Kidney (tissue), 14 donors: ENCODE data around the gene GVQW3. TPM values are rescaled to one million over a fixed set of nuclear protein-coding genes. Genes with fewer than 3 reads are reported as not detected.

Experiments used
- DNase-seq, 5 donors: peaks; one replicate each; pipeline ENCODE4 v3.0.0-alpha.2; 2013 to 2020
- FAIRE-seq: peaks from 2 replicates; lab custom pipeline; 2012; peaks lifted over from hg19 to GRCh38; lab: Jason Lieb, UNC
- H3K27ac ChIP-seq, 2 donors: one replicate each; pipeline ENCODE4 v1.7.0; 2013; ENCODE audit warnings: low read depth in 2 of 2, low read length in 2 of 2, inconsistent platforms in 1 of 2
- H3K27me3 ChIP-seq: one replicate; pipeline ENCODE4 v1.7.1; 2013; ENCODE audit warnings: low read length, inconsistent platforms; ENCODE audit not compliant: control insufficient read depth, insufficient read depth
- H3K36me3 ChIP-seq, 3 donors: one replicate each; pipeline versions ENCODE4 v1.7.0 to v1.7.1; 2013; ENCODE audit warnings: low read length in 3 of 3, control low read depth in 1 of 3, inconsistent platforms in 1 of 3; ENCODE audit not compliant: insufficient read depth in 3 of 3, control insufficient read depth in 2 of 3
- H3K4me1 ChIP-seq, 3 donors: one replicate each; pipeline versions ENCODE4 v1.7.0 to v1.7.1; 2013; ENCODE audit warnings: low read length in 3 of 3, inconsistent platforms in 1 of 3, low read depth in 1 of 3; ENCODE audit not compliant: control insufficient read depth in 2 of 3, insufficient read depth in 2 of 3
- H3K4me3 ChIP-seq, 3 donors: one replicate each; pipeline versions ENCODE4 v1.7.0 to v1.8.1; 2013; ENCODE audit warnings: low read length in 3 of 3, control low read depth in 1 of 3, inconsistent platforms in 1 of 3
- H3K9ac ChIP-seq, 3 donors: one replicate each; pipeline versions ENCODE4 v1.7.0 to v1.7.1; 2013; ENCODE audit warnings: low read length in 3 of 3, control low read depth in 1 of 3, inconsistent platforms in 1 of 3
- H3K9me3 ChIP-seq, 3 donors: one replicate each; pipeline versions ENCODE4 v1.7.0 to v1.7.1; 2013; ENCODE audit warnings: low read length in 3 of 3, control low read depth in 1 of 3, inconsistent platforms in 1 of 3; ENCODE audit not compliant: control insufficient read depth in 2 of 3, insufficient read depth in 1 of 3
- intact Hi-C: fragments of 100-400 bp; cut with DNase I; formaldehyde crosslinking; loops from one replicate; pipeline ENCODE4 v1.11.1; 2022
- polyA plus RNA-seq: library from polyadenylated mRNA; stranded (reverse); fragments of 350-450 nt; fragmentation: Illumina TruSeq; extraction: RNeasy Lipid Tissue Mini Kit (QIAGEN cat#74804); gene quantifications from one replicate; pipeline ENCODE4 v1.2.3, GENCODE V29; 2014; ENCODE audit warnings: low read depth, low replicate concordance; ENCODE audit not compliant: insufficient read depth
- total RNA-seq: library from RNA; stranded (reverse); fragmentation: NEBNext Ultra II Directional; extraction: Animal tissue kit (Norgen Biotek cat#: 25700); gene quantifications from one replicate; pipeline ENCODE4 v1.2.1, GENCODE V29; 2021
- TF ChIP-seq, protein P1 (sequence below): IDR thresholded peaks from 3 replicates; pipeline ENCODE4 v1.5.1; 2012; ENCODE audit warnings: mild to moderate bottlenecking, moderate library complexity, borderline replicate concordance; ENCODE audit not compliant: insufficient read depth; ENCODE audit errors: extremely low read depth
- donor health status: control.
- donor health status: control.
- donor health status: control.
- donor health status: control.
- donor health status: control.
- donor health status: DM: yes; HTN: yes; CAD: no.
- donor health status: Normal renal cell carcinoma (clear cell type).

The GVQW3 gene
- total and polyA plus RNA-seq, 2 donors from 2014 or later: 1.4 to 3.4 TPM

DNA sequence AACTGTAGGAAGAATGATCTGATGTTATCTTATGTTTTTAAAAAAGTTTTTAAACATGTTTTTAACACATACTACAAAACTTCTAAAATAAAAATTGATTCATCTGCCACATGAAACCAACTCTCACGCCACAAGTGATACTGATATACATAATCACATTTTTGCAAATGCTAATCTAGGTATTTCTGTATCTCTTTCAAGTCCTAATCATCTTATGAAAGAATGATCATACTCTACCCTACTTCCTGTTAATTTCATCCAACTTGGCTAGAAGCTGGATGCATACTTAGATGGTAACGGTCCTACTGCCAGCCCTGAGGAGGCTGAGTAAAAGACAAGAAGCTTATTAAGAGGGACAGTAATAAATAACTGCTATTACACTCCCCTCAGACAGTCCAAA lies 19.3 kb upstream of the GVQW3 start:
- Histone ChIP-seq H3K9me3 (no peaks in the 10 kb centered on the region), H3K4me1 (no peaks in the 10 kb centered on the region), H3K4me3 (no peak overlapping the region), H3K27ac (no peak overlapping the region), H3K9ac (no peak overlapping the region), H3K36me3 (no peaks in the 10 kb centered on the region), H3K27me3 (no peaks in the 10 kb centered on the region)
- intact Hi-C loops: no loop called here
- TF ChIP-seq, protein P1, sequence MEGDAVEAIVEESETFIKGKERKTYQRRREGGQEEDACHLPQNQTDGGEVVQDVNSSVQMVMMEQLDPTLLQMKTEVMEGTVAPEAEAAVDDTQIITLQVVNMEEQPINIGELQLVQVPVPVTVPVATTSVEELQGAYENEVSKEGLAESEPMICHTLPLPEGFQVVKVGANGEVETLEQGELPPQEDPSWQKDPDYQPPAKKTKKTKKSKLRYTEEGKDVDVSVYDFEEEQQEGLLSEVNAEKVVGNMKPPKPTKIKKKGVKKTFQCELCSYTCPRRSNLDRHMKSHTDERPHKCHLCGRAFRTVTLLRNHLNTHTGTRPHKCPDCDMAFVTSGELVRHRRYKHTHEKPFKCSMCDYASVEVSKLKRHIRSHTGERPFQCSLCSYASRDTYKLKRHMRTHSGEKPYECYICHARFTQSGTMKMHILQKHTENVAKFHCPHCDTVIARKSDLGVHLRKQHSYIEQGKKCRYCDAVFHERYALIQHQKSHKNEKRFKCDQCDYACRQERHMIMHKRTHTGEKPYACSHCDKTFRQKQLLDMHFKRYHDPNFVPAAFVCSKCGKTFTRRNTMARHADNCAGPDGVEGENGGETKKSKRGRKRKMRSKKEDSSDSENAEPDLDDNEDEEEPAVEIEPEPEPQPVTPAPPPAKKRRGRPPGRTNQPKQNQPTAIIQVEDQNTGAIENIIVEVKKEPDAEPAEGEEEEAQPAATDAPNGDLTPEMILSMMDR: no peak
- DNase-seq: no peak
- FAIRE-seq: no peak

DNA sequence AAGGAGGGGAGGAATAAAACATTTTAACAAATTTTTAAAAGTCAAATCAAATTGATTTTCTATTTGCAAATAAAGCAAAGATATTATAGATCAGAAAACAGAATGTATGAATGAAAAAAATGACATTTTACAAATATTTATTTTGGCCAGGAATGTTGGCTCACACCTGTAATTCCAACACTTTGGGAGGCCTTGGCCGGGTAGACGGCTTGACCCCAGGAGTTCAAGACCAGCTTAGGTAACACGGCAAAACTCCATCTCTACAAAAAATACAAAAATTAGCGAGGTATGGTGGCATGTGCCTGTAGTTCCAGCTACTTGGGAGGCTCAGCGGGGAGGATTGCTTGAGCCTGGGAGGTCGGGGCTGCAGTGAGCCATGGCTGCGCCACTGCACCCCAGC lies 18.4 kb upstream of the GVQW3 start:
- Histone ChIP-seq H3K27ac (no peak overlapping the region), H3K4me3 (no peak overlapping the region), H3K27me3 (no peaks in the 10 kb centered on the region), H3K36me3 (no peaks in the 10 kb centered on the region), H3K4me1 (no peaks in the 10 kb centered on the region), H3K9ac (no peak overlapping the region), H3K9me3 (no peaks in the 10 kb centered on the region)
- intact Hi-C loops: no loop called here
- TF ChIP-seq, protein P1: no peak
- DNase-seq: no peak
- FAIRE-seq: no peak

DNA sequence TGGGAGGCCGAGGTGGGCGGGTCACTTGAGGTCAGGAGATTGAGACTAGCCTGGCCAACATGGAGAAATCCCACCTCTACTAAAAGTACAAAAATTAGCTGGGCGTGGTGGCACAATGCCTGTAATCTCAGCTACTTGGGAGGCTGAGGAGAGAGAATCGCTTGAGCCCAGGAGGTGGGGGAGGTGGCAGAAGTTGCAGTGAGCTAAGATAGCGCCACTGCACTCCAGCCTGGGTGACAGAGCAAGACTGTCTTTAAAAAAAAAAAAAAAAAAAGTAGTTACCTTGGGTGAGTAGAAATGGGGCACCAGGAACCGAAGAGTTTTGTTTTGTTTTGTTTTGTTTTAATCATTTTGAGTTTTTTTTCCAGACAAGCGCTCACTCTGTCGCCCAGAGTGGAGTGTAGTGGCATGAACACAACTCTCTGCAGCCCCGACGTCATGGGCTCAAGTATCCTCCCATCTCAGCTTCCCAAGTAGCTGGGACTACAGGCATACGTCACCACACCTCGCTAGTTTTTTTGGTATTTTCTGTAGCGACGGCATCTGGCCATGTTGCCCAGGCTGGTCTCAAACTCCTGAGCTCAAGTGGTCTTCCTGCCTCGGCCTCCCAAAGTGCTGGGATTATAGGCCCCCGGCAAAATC lies 16.0 kb upstream of the GVQW3 start:
- intact Hi-C loops: no loop called here
- H3K27ac ChIP-seq: no peak overlapping the region
- H3K27me3 ChIP-seq: no peaks in the 10 kb centered on the region
- DNase-seq (no peak), FAIRE-seq (no peak)
- no peaks in the 10 kb centered on the region for H3K9me3 ChIP-seq
- no peaks in the 10 kb centered on the region for H3K4me1 ChIP-seq
- H3K36me3 ChIP-seq: no peaks in the 10 kb centered on the region
- no peak overlapping the region for H3K9ac ChIP-seq
- TF ChIP-seq, protein P1: no peak
- H3K4me3 ChIP-seq: no peak overlapping the region

DNA sequence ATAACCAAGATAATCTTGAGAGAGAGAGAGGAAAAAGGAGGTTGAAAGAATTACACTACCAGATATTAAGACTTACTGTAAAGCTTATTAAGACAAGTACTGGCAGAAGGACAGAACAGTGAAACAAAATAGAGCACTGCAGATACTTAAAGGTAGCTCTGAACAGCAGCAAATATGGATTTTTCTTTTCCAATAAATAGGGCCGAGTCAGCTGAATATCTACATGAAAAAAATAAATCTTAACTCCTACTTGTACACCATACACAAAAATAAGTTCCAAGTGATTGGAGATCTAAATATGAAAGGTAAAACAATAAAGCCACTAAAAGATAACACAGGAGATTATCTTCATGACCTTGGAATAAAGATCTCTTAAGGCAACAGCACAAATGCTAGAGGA lies 12.6 kb upstream of the GVQW3 start:
- intact Hi-C loops: no loop called here
- no peak for DNase-seq
- no peaks in the 10 kb centered on the region for H3K27me3 ChIP-seq
- H3K4me3 ChIP-seq: no peak overlapping the region
- TF ChIP-seq, protein P1: no peak
- no peak overlapping the region for H3K9ac ChIP-seq
- no peaks in the 10 kb centered on the region for H3K9me3 ChIP-seq
- H3K27ac ChIP-seq: no peak overlapping the region
- no peaks in the 10 kb centered on the region for H3K4me1 ChIP-seq
- FAIRE-seq: no peak
- H3K36me3 ChIP-seq: no peaks in the 10 kb centered on the region
